ENCODE measurements around the gene TMEM179B.
"Not testable (repeated sequence)": the region's sequence is repeated elsewhere in the genome, so short reads cannot be mapped to it uniquely, and the experiment has no call there.

TMEM179B gene

GRCh38 chr11:62791501-62792201 is 4.4 kb downstream of the TMEM179B start, which contains the start of gene TMEM223:
TSS of gene TMEM223 (minus strand) at chr11:62792006. CDS start at chr11:62791994, 12 bp downstream.
- DNase-seq, result peak; percentile 90

GRCh38 chr11:62792202-62792575 is 5.0 kb downstream of the TMEM179B start:
- DNase-seq, result no peak

- DNase-seq, result no peak
Observed at GRCh38 chr11:62794201-62794775, 7.1 kb downstream of the TMEM179B start.

- DNase-seq, result no peak
Observed at GRCh38 chr11:62796281-62796680, 9.1 kb downstream of the TMEM179B start.

- DNase-seq, result no peak
Observed at GRCh38 chr11:62799486-62799885, 12.3 kb downstream of the TMEM179B start.

GRCh38 chr11:62801071-62801470 is 13.9 kb downstream of the TMEM179B start:
- DNase-seq, result no peak

GRCh38 chr11:62804310-62805075 is 17.3 kb downstream of the TMEM179B start:
- DNase-seq, result no peak

GRCh38 chr11:62805076-62805892 is 18.1 kb downstream of the TMEM179B start, which contains the start of gene NXF1:
TSS of gene NXF1 (minus strand) at chr11:62805440. CDS start at chr11:62805356, 84 bp downstream.
- peak; percentile 97 for DNase-seq

GRCh38 chr11:62805961-62806441 is 18.8 kb downstream of the TMEM179B start:
- peak; percentile 47 for DNase-seq

- DNase-seq, result no peak
Observed at GRCh38 chr11:62806611-62807121, 19.5 kb downstream of the TMEM179B start.

GRCh38 chr11:62810748-62811147 is 23.5 kb downstream of the TMEM179B start:
- DNase-seq, result no peak

GRCh38 chr11:62811659-62812058 is 24.5 kb downstream of the TMEM179B start:
- DNase-seq, result no peak

GRCh38 chr11:62816557-62816956 is 29.4 kb downstream of the TMEM179B start:
- no peak for DNase-seq

- no peak for DNase-seq
Observed at GRCh38 chr11:62817129-62817528, 29.9 kb downstream of the TMEM179B start.

- no peak for DNase-seq
Observed at GRCh38 chr11:62823677-62824076, 36.5 kb downstream of the TMEM179B start.

GRCh38 chr11:62828130-62828529 is 40.9 kb downstream of the TMEM179B start:
- not testable (repeated sequence) for DNase-seq

- no peak for DNase-seq
Observed at GRCh38 chr11:62830904-62831519, 43.8 kb downstream of the TMEM179B start.

GRCh38 chr11:62831520-62832335 is 44.5 kb downstream of the TMEM179B start, which contains the start of gene STX5:
TSS of gene STX5 (minus strand) at chr11:62832051. CDS start at chr11:62831243, 808 bp downstream.
- peak; percentile 100 for DNase-seq

- DNase-seq, result no peak
Observed at GRCh38 chr11:62832336-62833234, 45.4 kb downstream of the TMEM179B start, which contains the start of gene TEX54. TSS of gene TEX54 (minus strand) at chr11:62832841.

GRCh38 chr11:62835336-62835735 is 48.1 kb downstream of the TMEM179B start:
- no peak for DNase-seq

All from CD4-positive, alpha-beta T cell treated with Interleukin-10 for 1 hour (primary cell).